Right cardiac atrium (tissue), 5 donors: Measurements from ENCODE around the gene MYO9B. TPM values are rescaled to one million over a fixed set of nuclear protein-coding genes. Genes with fewer than 3 reads are reported as not detected.

Experiments used
- ATAC-seq, 2 donors: fragments of 200-7000 bp; cut with Tn5 transposase; one replicate each; pipeline versions ENCODE4 v1.8.0 to v1.9.1; 2020; ENCODE audit warnings: moderate library complexity in 2 of 2, mild to moderate bottlenecking in 1 of 2
- DNase-seq, 3 donors: peaks; one replicate each; pipeline ENCODE4 v3.0.0-alpha.2; 2020
- H3K27ac ChIP-seq: one replicate; pipeline ENCODE4 v1.5.1; 2013; ENCODE audit warnings: mild to moderate bottlenecking, low read length, control low read depth, moderate library complexity
- H3K27me3 ChIP-seq: one replicate; pipeline ENCODE4 v1.6.1; 2013; ENCODE audit not compliant: control insufficient read depth, insufficient read depth
- H3K4me1 ChIP-seq: one replicate; pipeline ENCODE4 v1.6.1; 2013; ENCODE audit warnings: low read length; ENCODE audit not compliant: control insufficient read depth, insufficient read depth
- H3K4me3 ChIP-seq: one replicate; pipeline ENCODE4 v1.5.1; 2013; ENCODE audit warnings: low read length, control low read depth
- H3K9me3 ChIP-seq: one replicate; pipeline ENCODE4 v1.6.1; 2013; ENCODE audit warnings: low read length; ENCODE audit not compliant: control insufficient read depth
- WGBS: extraction: QIAGEN DNeasy Blood & Tissue Kit; methylation state at CpG from one replicate; pipeline ENCODE4 v1.1.7; 2013; 5-methylcytosine and 5-hydroxymethylcytosine counted together
- intact Hi-C, 4 donors: fragments of 100-400 bp; cut with DNase I; formaldehyde crosslinking; loops; one replicate each; pipeline versions ENCODE4 v1.11.0 to v1.14.0; 2022 to 2023
- polyA plus RNA-seq: library from polyadenylated mRNA; stranded (reverse); fragments of 200-250 nt; gene quantifications from one replicate; pipeline ENCODE4 v1.2.3, GENCODE V29; 2013
- total RNA-seq, 4 donors: library from RNA; stranded (reverse); fragmentation: NEBNext Ultra II Directional; extraction: Animal tissue kit (Norgen Biotek cat#: 25700); gene quantifications; one replicate each; pipeline ENCODE4 v1.2.1, GENCODE V29; 2021
- donor health status: healthy with polysubstance abuse.
- donor health status: DM: no; HTN: yes; CAD: no.
- donor health status: DM: no; HTN: no; CAD: no.
- donor health status: DM: no; HTN: yes; CAD: no; lungs with severe emphysema.
- donor health status: DM: yes; HTN: yes; CAD: no.

MYO9B gene
- total and polyA plus RNA-seq, 5 donors = 30.0 to 42.1 (median 35.8) TPM

DNA sequence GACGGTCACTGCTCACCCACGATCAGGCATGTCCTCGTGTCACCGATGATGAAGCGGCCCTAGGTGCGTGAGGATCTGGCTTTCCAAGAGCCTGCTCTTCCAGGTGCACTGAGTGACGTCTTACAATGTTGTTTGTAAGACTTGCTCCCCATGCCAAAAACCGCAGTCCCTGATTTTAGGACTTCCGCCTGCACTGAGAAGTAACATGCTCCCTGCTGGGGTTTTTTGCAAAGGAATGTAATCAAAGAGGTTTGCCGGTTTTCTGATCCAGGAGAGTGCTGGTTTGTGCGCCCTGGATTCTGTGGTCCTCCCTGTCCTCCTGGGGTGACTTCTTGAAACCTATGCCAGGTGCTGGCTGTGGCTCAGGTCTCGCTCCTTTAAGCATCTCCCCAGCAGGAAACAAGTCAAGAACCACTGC lies 38.8 kb downstream of the MYO9B start:
- H3K27ac ChIP-seq = no peak overlapping the region
- no peak for ATAC-seq
- no peaks in the 10 kb centered on the region for H3K9me3 ChIP-seq
- no peaks in the 10 kb centered on the region for H3K4me1 ChIP-seq
- H3K27me3 ChIP-seq = no peaks in the 10 kb centered on the region
- 83% methylated on average over 12 of the region's 12 CpGs for WGBS
- DNase-seq = no peak
- no peak overlapping the region for H3K4me3 ChIP-seq
- intact Hi-C loops = no loop called here

DNA sequence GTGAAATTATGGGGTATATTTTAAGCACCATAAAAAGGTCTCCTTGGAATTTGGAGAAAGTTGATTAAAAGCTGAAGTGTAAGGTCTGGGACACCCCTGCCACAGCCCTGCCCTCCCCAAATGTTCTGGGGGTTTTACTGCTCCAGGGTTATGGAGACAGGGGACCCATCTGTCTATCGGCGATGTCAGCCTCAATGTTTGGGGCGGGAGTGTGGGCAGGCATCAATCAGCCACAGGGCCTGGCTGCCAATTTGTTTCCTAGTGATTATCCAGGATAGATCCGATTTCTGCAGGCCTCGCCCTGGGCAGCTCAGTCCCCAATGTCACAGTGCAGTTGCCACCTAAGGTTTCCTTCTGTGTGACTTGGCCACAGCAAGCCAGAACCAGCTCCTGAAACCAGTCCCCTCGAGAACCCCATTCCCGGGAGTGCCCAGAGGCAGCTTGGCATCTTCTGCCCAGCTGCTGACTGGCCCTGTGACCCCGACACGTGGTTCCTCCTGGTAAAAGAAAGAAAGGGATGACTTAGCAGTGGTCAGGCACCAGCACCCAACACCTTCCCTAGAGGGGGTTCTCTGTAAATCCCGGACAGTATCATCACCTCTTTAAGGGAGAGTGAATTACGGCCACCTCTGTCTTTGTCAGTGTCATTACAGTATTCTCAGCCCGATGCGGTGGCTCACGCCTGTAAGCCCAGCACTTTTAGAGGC lies 41.6 kb downstream of the MYO9B start:
- H3K27ac ChIP-seq = no peak overlapping the region
- ATAC-seq (no peak), DNase-seq (no peak)
- no peaks in the 10 kb centered on the region for H3K9me3 ChIP-seq
- intact Hi-C loops = no loop called here
- 80% methylated on average over 14 of the region's 14 CpGs for WGBS
- no peaks in the 10 kb centered on the region for H3K27me3 ChIP-seq
- H3K4me1 ChIP-seq = no peaks in the 10 kb centered on the region
- H3K4me3 ChIP-seq = no peak overlapping the region

DNA sequence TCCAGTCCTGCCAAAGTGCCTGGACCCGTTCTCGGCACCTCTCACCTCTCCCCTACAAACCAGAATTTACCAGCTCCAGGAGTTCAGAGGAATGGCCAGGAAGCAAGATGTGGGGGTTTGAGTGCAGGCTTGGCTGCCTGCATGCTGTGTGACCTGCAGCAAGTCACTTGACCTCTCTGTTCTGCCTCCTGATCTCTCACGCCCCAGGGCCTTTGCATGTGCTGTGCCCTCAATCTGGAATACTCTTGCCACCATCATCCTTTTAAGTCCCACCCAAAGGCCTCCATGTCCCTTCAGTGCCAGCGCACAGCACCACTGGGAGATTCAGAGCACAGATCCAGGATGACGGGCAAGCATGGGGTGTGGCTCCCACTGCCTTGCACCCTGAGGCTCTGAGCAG lies 43.4 kb downstream of the MYO9B start:
- intact Hi-C loops = no loop called here

DNA sequence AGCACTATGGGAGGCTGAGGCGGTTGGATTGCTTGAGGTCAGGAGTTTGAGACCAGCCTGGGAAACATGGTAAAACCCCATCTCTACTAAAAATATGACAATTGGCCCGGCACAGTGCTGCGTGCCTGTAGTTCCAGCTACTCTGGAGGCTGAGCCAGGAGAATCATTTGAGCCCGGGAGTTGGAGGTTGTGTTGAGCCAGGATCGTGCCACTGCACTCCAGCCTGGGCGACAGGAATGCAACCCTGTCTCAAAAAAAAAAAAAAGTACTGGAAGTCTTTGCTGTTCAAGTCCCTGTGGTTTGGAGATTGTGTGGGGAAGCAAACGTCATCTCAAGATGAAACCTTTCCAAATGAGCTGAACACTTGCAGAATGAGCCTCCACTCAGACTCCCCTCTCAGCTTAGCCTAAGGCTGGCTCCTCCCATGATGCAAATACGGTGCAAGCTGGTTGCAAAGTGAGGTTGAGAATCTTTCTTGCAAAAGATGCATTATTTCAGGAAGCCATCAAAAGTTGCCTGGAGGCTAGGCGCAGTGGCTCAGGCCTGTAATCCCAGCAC lies 46.2 kb downstream of the MYO9B start:
- Histone ChIP-seq H3K4me1 (peaks cover 7% of the 10 kb centered on the region), H3K4me3 (no peak overlapping the region), H3K9me3 (no peaks in the 10 kb centered on the region), H3K27ac (no peak overlapping the region), H3K27me3 (no peaks in the 10 kb centered on the region)
- DNase-seq = no peak
- WGBS = 69% methylated on average over 9 of the region's 9 CpGs
- intact Hi-C loops = no loop called here
- no peak for ATAC-seq

More for the DNA sequence above, 43.4 kb downstream of the MYO9B start:
- whole genome bisulfite sequencing = 93% methylated on average over 5 of the region's 5 CpGs
- ATAC-seq (no peak), DNase-seq (no peak)
- Histone ChIP-seq H3K27me3 (no peaks in the 10 kb centered on the region), H3K4me1 (no peaks in the 10 kb centered on the region), H3K9me3 (no peaks in the 10 kb centered on the region), H3K27ac (no peak overlapping the region), H3K4me3 (no peak overlapping the region)

DNA sequence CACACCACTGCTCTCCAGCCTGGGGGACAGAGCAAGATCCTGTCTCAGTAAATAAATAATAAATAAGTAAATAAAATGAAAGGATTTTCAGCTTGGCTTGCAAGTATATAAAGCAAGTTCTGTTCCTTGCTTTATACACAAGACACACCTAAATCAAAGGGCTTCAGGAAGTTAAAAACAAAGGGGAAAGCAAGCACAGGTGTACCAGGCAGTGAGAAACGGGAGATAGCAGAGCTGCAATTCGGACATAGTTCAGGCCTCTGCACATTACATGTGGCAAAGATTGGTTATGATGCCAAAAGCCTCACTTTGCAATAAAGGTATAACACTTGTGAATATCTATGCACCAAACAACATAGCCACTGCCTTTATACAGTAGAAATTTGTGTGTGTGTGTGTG lies 47.5 kb downstream of the MYO9B start:
- DNase-seq = no peak
- 96% methylated on average over 2 of the region's 2 CpGs for WGBS
- no peak for ATAC-seq
- no peak overlapping the region for H3K4me3 ChIP-seq
- H3K27ac ChIP-seq = no peak overlapping the region
- intact Hi-C loops = no loop called here
- peaks cover 7% of the 10 kb centered on the region for H3K4me1 ChIP-seq
- H3K9me3 ChIP-seq = no peaks in the 10 kb centered on the region
- H3K27me3 ChIP-seq = no peaks in the 10 kb centered on the region

DNA sequence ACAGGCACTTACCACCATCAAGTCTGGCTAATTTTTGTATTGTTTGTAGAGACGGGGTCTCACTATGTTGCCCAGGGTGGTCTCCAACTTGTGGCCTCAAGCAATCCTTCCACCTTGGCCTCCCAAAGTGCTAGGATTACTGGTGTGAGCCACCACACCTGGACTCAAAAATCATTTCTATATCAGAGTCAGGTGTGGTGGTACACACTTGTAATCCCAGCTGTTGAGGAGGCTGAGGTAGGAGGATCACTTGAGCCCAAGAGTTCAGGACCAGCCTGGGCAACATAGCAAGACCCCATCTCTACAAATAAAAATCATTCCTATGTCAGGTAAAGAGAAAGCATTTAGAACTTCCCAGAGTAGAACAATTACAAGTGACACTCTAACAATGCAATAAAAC lies 48.4 kb downstream of the MYO9B start:
- intact Hi-C loops = no loop called here

DNA sequence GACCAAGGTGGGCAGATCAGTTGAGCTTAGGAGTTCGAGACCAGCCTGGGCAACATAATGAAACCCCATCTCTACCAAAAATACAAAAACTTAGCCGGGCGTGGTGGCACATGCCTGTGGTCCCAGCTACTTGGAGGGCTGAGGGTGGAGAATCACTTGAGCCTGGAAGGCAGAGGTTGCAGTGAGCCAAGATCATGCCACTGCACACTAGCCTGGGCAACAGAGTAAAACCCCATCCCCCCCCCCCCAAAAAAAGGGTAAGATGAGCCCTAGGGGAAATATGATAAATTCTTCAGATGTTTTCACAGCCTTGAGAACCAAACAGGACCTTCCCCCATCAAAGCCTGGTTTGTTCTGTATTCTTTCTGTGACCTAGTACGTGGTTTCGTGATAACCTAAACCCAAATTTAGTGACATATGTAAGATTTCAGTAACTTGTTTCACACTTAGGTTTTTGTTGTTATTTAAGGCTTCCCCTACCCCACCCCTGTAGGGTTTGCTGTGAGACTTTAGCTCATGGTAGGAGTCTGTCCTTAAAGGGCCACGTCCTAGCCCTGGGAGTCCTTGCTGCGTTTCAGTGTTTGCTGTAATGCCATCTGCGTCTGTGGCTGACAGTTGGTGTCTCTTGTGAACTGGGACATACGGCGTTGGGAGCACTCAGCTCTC lies 49.6 kb downstream of the MYO9B start:
- Histone ChIP-seq H3K4me1 (peaks cover 7% of the 10 kb centered on the region), H3K27ac (peak overlapping the region; percentile 16), H3K27me3 (no peaks in the 10 kb centered on the region), H3K9me3 (no peaks in the 10 kb centered on the region), H3K4me3 (no peak overlapping the region)
- DNase-seq (no peak), ATAC-seq (peak; percentile 29 to 33)
- intact Hi-C loops = no loop called here
- WGBS = 45% methylated on average over 10 of the region's 10 CpGs

More for the DNA sequence above, 48.4 kb downstream of the MYO9B start:
- H3K27ac ChIP-seq = no peak overlapping the region
- no peak overlapping the region for H3K4me3 ChIP-seq
- no peak for ATAC-seq
- DNase-seq = no peak
- H3K9me3 ChIP-seq = no peaks in the 10 kb centered on the region
- H3K4me1 ChIP-seq = peaks cover 7% of the 10 kb centered on the region
- H3K27me3 ChIP-seq = no peaks in the 10 kb centered on the region
- 94% methylated on average over 1 of the region's 1 CpG for WGBS

DNA sequence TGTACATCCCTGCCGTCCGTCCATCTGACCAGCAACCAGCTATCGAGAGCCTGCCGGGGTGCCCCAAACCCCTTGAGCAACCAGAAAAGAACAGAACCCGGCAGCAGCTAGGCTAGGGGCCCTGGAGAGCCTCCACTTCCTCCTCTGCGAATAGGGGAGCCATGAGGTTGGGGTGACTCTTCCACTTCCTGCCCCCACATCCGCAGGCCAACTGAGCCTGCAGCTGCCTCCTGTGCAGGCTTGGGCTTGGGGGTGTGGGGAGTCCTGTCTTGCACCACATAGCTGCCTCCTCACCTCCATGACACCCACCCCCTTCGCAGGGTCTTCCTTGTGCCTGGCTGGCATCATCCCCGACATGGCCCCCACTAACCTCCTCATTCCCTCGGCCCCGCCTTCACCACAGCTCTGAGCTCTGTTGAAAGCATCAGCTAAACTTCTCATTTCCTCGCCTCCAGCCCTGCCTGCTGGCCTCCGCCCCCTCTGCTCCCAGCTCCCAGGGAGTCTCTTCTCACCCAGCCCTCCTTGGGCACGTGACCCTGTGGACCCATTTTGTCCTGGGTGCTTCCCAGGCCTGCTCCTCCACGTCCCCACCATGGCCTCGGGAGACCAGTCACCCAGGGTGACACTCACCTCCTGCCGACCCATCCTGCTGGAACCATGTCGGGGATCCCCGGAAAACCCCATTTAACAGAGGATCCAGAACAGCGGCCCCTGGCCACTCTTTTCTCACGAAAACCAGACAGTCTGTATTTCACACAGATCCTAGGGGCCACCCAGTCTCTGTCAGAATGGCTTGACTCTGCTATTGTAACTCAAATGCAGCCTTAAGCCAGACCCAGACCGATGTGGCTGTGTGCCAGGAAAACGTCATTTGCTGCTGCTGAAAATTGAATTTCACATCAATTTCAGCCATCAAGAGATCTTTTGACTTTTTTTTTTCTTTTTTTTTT lies 50.4 kb downstream of the MYO9B start:
- ATAC-seq (peak; percentile 81), DNase-seq (peak; percentile 70 to 86 (median 84))
- WGBS = 46% methylated on average over 23 of the region's 23 CpGs
- Histone ChIP-seq H3K4me1 (peaks cover 7% of the 10 kb centered on the region), H3K4me3 (no peak overlapping the region), H3K27ac (peak overlapping the region; percentile 16), H3K27me3 (no peaks in the 10 kb centered on the region), H3K9me3 (no peaks in the 10 kb centered on the region)
- intact Hi-C loops = no loop called here

DNA sequence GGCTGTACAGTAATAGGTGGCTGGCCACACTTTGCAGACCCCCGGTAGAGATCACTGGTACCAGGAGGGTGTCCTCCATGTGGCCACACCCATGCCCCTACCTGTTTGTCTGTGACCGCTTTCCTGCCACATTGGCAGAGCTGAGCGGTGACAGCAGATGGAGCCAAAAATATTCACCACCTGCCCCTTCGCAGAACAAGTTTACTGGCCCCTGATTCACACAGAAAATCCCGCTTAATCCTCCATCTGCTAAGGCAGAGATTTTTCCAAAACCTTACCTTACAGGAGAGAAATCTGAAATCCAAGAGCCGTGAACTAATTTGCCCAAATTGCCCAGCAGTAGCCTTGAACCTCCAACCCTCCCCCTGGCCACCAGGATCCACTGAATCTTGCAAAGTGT lies 52.1 kb downstream of the MYO9B start:
- no peak for ATAC-seq
- no peak for DNase-seq
- intact Hi-C loops = no loop called here
- Histone ChIP-seq H3K27ac (no peak overlapping the region), H3K9me3 (no peaks in the 10 kb centered on the region), H3K4me1 (peaks cover 7% of the 10 kb centered on the region), H3K27me3 (no peaks in the 10 kb centered on the region), H3K4me3 (no peak overlapping the region)
- 95% methylated on average over 6 of the region's 6 CpGs for WGBS

DNA sequence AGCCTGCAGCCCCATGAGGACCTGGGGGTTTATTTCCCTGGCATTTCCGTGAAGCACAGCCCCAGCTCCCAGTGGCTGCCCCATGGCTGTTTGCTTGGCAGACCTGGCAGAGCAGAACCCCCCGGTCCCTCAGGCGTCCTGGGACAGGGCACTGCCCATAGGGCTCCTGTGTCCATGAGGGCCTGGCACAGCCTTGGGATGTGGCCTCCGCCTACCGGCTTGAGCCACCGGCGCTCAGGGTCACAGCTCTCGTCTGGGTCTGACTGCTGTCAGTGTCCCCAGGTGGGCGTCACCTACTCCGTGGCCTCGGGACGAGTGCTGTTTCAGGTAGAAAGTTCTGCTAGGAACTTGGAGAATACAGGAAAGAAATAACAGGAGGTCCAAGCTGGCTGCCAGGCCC lies 52.8 kb downstream of the MYO9B start:
- H3K4me3 ChIP-seq = no peak overlapping the region
- peaks cover 7% of the 10 kb centered on the region for H3K4me1 ChIP-seq
- no peaks in the 10 kb centered on the region for H3K9me3 ChIP-seq
- H3K27ac ChIP-seq = no peak overlapping the region
- DNase-seq (no peak), ATAC-seq (no peak)
- 96% methylated on average over 12 of the region's 12 CpGs for WGBS
- H3K27me3 ChIP-seq = no peaks in the 10 kb centered on the region
- intact Hi-C loops = no loop called here
